ENCODE results near the gene RTP3.
"Not testable (repeated sequence)": the region's sequence is repeated elsewhere in the genome, so short reads cannot be mapped to it uniquely, and the experiment has no call there.

DNA sequence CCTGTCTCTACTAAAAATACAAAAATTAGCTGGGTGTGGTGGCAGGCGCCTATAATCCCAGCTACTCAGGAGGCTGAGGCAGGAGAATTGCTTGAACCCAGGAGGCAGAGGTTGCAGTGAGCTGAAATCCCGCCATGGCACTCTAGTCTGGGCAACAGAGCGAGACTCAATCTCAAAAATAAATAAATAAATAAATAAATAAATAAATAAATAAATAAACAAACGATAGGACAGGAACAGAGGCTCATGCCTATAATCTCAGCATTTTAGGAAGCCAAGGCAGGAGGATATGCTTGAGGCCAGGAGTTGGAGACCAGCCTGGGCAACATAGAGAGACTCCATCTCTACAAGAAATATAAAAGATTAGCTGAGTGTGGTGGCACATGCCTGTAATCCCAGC lies 24.4 kb downstream of the RTP3 start:
- TF ChIP-seq, protein P1, sequence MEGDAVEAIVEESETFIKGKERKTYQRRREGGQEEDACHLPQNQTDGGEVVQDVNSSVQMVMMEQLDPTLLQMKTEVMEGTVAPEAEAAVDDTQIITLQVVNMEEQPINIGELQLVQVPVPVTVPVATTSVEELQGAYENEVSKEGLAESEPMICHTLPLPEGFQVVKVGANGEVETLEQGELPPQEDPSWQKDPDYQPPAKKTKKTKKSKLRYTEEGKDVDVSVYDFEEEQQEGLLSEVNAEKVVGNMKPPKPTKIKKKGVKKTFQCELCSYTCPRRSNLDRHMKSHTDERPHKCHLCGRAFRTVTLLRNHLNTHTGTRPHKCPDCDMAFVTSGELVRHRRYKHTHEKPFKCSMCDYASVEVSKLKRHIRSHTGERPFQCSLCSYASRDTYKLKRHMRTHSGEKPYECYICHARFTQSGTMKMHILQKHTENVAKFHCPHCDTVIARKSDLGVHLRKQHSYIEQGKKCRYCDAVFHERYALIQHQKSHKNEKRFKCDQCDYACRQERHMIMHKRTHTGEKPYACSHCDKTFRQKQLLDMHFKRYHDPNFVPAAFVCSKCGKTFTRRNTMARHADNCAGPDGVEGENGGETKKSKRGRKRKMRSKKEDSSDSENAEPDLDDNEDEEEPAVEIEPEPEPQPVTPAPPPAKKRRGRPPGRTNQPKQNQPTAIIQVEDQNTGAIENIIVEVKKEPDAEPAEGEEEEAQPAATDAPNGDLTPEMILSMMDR (IDR thresholded peaks at IDR 0.05; ENCODE audit: control extremely low read depth in 1 of 3, insufficient read depth in 1 of 3, low read depth in 1 of 3, low read length in 3 of 3) = not testable (repeated sequence)
- TF ChIP-seq YY1 (IDR thresholded peaks at IDR 0.05; ENCODE audit: low read depth, low read length); EP300 (IDR thresholded peaks at IDR 0.05; ENCODE audit: borderline replicate concordance in 1 of 2, low read depth in 2 of 2, low read length in 2 of 2); CHD1 (IDR thresholded peaks at IDR 0.05; ENCODE audit: low read depth, low read length); EZH2 (IDR thresholded peaks at IDR 0.05; ENCODE audit: low read depth, low read length, severe bottlenecking); POLR2A (IDR thresholded peaks at IDR 0.05; ENCODE audit: control extremely low read depth in 1 of 2, low read depth in 2 of 2, low read length in 2 of 2); EGR1 (IDR thresholded peaks at IDR 0.05; ENCODE audit: borderline replicate concordance, low read depth, low read length); CBX5 (IDR thresholded peaks at IDR 0.05; ENCODE audit: low read depth, low read length): not testable (repeated sequence)
